ENCODE data around the gene ZC3H13.

ZC3H13 gene

GRCh38 chr13:45954836-45955800 is 97.4 kb downstream of the ZC3H13 start:
- Histone ChIP-seq H3K79me2 (ENCODE audit: low read length) (no peaks in the 10 kb centered on the region), H3K27me3 (replicated peaks; ENCODE audit: insufficient read depth, low read length) (no peaks in the 10 kb centered on the region), H3K4me2 (ENCODE audit: low read depth, low read length) (no peak overlapping the region), H3K36me3 (replicated peaks; ENCODE audit: insufficient read depth, low read length) (no peaks in the 10 kb centered on the region), H3K4me1 (ENCODE audit: low read length) (no peaks in the 10 kb centered on the region), H2AFZ (ENCODE audit: low read length) (no peak overlapping the region), H3K9me3 (replicated peaks; ENCODE audit: insufficient read depth, low read length) (no peaks in the 10 kb centered on the region), H3K9ac (ENCODE audit: low read length) (no peak overlapping the region), H4K20me1 (ENCODE audit: insufficient read depth, low read length) (no peaks in the 10 kb centered on the region), H3K9me2 (replicated peaks; ENCODE audit: insufficient read depth, low read length) (no peaks in the 10 kb centered on the region), H3K4me3 (ENCODE audit: low read length) (no peak overlapping the region), H3K27ac (ENCODE audit: low read length) (no peak overlapping the region), H3F3A (ENCODE audit: insufficient read depth, low read length) (no peaks in the 10 kb centered on the region)
- no peak for TF ChIP-seq EZH2phosphoT487 (IDR thresholded peaks at IDR 0.05; ENCODE audit: low read length)
- no peak for TF ChIP-seq EZH2 (optimal IDR thresholded peaks at IDR 0.05; ENCODE audit: low read depth, low read length)
- TF ChIP-seq CTCF (IDR thresholded peaks at IDR 0.05; ENCODE audit: low read length): no peak
- no peak for DNase-seq

GRCh38 chr13:45953082-45953481 is 99.5 kb downstream of the ZC3H13 start:
- Histone ChIP-seq H3K79me2 (ENCODE audit: low read length) (no peaks in the 10 kb centered on the region), H3K4me3 (ENCODE audit: low read length) (no peak overlapping the region), H3K4me1 (ENCODE audit: low read length) (no peaks in the 10 kb centered on the region), H3F3A (ENCODE audit: insufficient read depth, low read length) (no peaks in the 10 kb centered on the region), H3K9me2 (replicated peaks; ENCODE audit: insufficient read depth, low read length) (no peaks in the 10 kb centered on the region), H3K9ac (ENCODE audit: low read length) (no peak overlapping the region), H3K4me2 (ENCODE audit: low read depth, low read length) (no peak overlapping the region), H3K27me3 (replicated peaks; ENCODE audit: insufficient read depth, low read length) (no peaks in the 10 kb centered on the region), H4K20me1 (ENCODE audit: insufficient read depth, low read length) (no peaks in the 10 kb centered on the region), H2AFZ (ENCODE audit: low read length) (no peak overlapping the region), H3K27ac (ENCODE audit: low read length) (no peak overlapping the region), H3K36me3 (replicated peaks; ENCODE audit: insufficient read depth, low read length) (no peaks in the 10 kb centered on the region), H3K9me3 (replicated peaks; ENCODE audit: insufficient read depth, low read length) (no peaks in the 10 kb centered on the region)
- TF ChIP-seq CTCF (IDR thresholded peaks at IDR 0.05; ENCODE audit: low read length) (no peak), EZH2phosphoT487 (IDR thresholded peaks at IDR 0.05; ENCODE audit: low read length) (no peak), EZH2 (optimal IDR thresholded peaks at IDR 0.05; ENCODE audit: low read depth, low read length) (no peak)
- DNase-seq: no peak

- no peaks in the 10 kb centered on the region for H3K9me3 ChIP-seq (replicated peaks; ENCODE audit: insufficient read depth, low read length)
- H4K20me1 ChIP-seq (ENCODE audit: insufficient read depth, low read length): no peaks in the 10 kb centered on the region
- H3K79me2 ChIP-seq (ENCODE audit: low read length): no peaks in the 10 kb centered on the region
- no peaks in the 10 kb centered on the region for H3K4me1 ChIP-seq (ENCODE audit: low read length)
- no peak for DNase-seq
- H3K27me3 ChIP-seq (replicated peaks; ENCODE audit: insufficient read depth, low read length): no peaks in the 10 kb centered on the region
- no peak overlapping the region for H3K9ac ChIP-seq (ENCODE audit: low read length)
- TF ChIP-seq CTCF (IDR thresholded peaks at IDR 0.05; ENCODE audit: low read length) (no peak), EZH2 (optimal IDR thresholded peaks at IDR 0.05; ENCODE audit: low read depth, low read length) (no peak), EZH2phosphoT487 (IDR thresholded peaks at IDR 0.05; ENCODE audit: low read length) (no peak)
- no peak overlapping the region for H3K4me2 ChIP-seq (ENCODE audit: low read depth, low read length)
- no peaks in the 10 kb centered on the region for H3K9me2 ChIP-seq (replicated peaks; ENCODE audit: insufficient read depth, low read length)
- H3K27ac ChIP-seq (ENCODE audit: low read length): no peak overlapping the region
- H3K4me3 ChIP-seq (ENCODE audit: low read length): no peak overlapping the region
- no peak overlapping the region for H2AFZ ChIP-seq (ENCODE audit: low read length)
- no peaks in the 10 kb centered on the region for H3F3A ChIP-seq (ENCODE audit: insufficient read depth, low read length)
- no peaks in the 10 kb centered on the region for H3K36me3 ChIP-seq (replicated peaks; ENCODE audit: insufficient read depth, low read length)
Observed at GRCh38 chr13:45951724-45952123, 100.8 kb downstream of the ZC3H13 start.
